GM23338 (cell line): ENCODE data around the gene CLPTM1L. TPM values are rescaled to one million over a fixed set of nuclear protein-coding genes. Genes with fewer than 3 reads are reported as not detected.

Source experiments
- ATAC-seq: fragments of 200-7000 bp; cut with Tn5 transposase; 3 replicates; pipeline ENCODE4 v1.9.1; 2020
- DNase-seq: peaks from one replicate; pipeline ENCODE4 v3.0.0-alpha.2; 2015; ENCODE audit warnings: low spot score
- H2AFZ ChIP-seq: fragments of 200-600 bp; sonication (generic); 2 replicates; pipeline ENCODE4 v1.8.0; 2016; ENCODE audit warnings: antibody characterized with exemption, mild to moderate bottlenecking, moderate library complexity
- H3F3A ChIP-seq: fragments of 200-600 bp; sonication (generic); replicated peaks from 2 replicates; pipeline ENCODE4 v1.8.0; 2017; ENCODE audit warnings: antibody characterized with exemption, mixed run types, low read depth
- H3K27ac ChIP-seq: fragments of 200-600 bp; sonication (generic); 2 replicates; pipeline ENCODE4 v1.6.1; 2016; ENCODE audit warnings: low read depth
- H3K27me3 ChIP-seq: fragments of 200-600 bp; sonication (generic); 2 replicates; pipeline ENCODE4 v1.8.0; 2016; ENCODE audit warnings: mild to moderate bottlenecking, mixed run types, moderate library complexity; ENCODE audit not compliant: insufficient read depth
- H3K36me3 ChIP-seq: fragments of 200-600 bp; sonication (generic); 2 replicates; pipeline ENCODE4 v1.8.0; 2016; ENCODE audit warnings: mild to moderate bottlenecking; ENCODE audit not compliant: insufficient read depth
- H3K4me1 ChIP-seq: fragments of 200-600 bp; sonication (generic); 2 replicates; pipeline ENCODE4 v1.8.0; 2016; ENCODE audit warnings: mild to moderate bottlenecking, moderate library complexity; ENCODE audit not compliant: insufficient read depth
- H3K4me2 ChIP-seq: fragments of 200-600 bp; sonication (generic); 2 replicates; pipeline ENCODE4 v1.7.1; 2017; ENCODE audit warnings: mixed run types
- H3K4me3 ChIP-seq: fragments of 200-600 bp; sonication (generic); 2 replicates; pipeline ENCODE4 v1.6.1; 2016; ENCODE audit warnings: mixed run types
- H3K79me2 ChIP-seq: fragments of 200-600 bp; sonication (generic); replicated peaks from 2 replicates; pipeline ENCODE4 v1.8.0; 2017; ENCODE audit warnings: mild to moderate bottlenecking; ENCODE audit not compliant: insufficient read depth
- H3K9me2 ChIP-seq: fragments of 200-600 bp; sonication (generic); 2 replicates; pipeline ENCODE4 v1.8.0; 2017; ENCODE audit not compliant: insufficient read depth
- H4K20me1 ChIP-seq: fragments of 200-600 bp; sonication (generic); replicated peaks from 2 replicates; pipeline ENCODE4 v1.8.0; 2017; ENCODE audit warnings: mild to moderate bottlenecking; ENCODE audit not compliant: insufficient read depth
- H3K27ac Mint-ChIP-seq: 2 replicates; pipeline ENCODE4 v1.8.0; 2020; ENCODE audit warnings: inconsistent platforms, mild to moderate bottlenecking, moderate library complexity, mixed read lengths
- H3K27me3 Mint-ChIP-seq: 3 replicates; pipeline ENCODE4 v1.8.0; 2022; ENCODE audit warnings: low read depth, mild to moderate bottlenecking, moderate library complexity, mixed read lengths, inconsistent platforms; ENCODE audit not compliant: insufficient read depth, poor library complexity
- H3K36me3 Mint-ChIP-seq: 3 replicates; pipeline ENCODE4 v1.8.0; 2021; ENCODE audit warnings: low read depth, mild to moderate bottlenecking, inconsistent platforms, moderate library complexity, mixed read lengths
- H3K4me1 Mint-ChIP-seq: 3 replicates; pipeline ENCODE4 v1.8.0; 2020; ENCODE audit warnings: mild to moderate bottlenecking, inconsistent platforms, mixed read lengths
- H3K4me3 Mint-ChIP-seq: 3 replicates; pipeline ENCODE4 v1.8.0; 2021; ENCODE audit warnings: moderate library complexity, mild to moderate bottlenecking, inconsistent platforms, mixed read lengths
- H3K9me3 Mint-ChIP-seq: 3 replicates; pipeline ENCODE4 v1.8.0; 2020; ENCODE audit warnings: moderate library complexity, mild to moderate bottlenecking, inconsistent platforms, mixed read lengths
- CREB1 ChIP-seq: fragments of 250-450 bp; sonication (Bioruptor Pico); IDR thresholded peaks from 2 replicates; pipeline ENCODE4 v1.5.0; 2020; ENCODE audit warnings: low read depth, mild to moderate bottlenecking, moderate library complexity
- CTCF ChIP-seq, 2 experiments: fragments of 200-600 bp in 1 of 2; sonication (generic) in 1 of 2; conservative IDR thresholded peaks; 2 replicates each; pipeline versions ENCODE4 v1.5.1 to v1.6.1; 2016 to 2017; ENCODE audit warnings: antibody characterized with exemption in 2 of 2, low read depth in 2 of 2, mild to moderate bottlenecking in 2 of 2, moderate library complexity in 1 of 2
- EZH2 ChIP-seq: fragments of 200-600 bp; sonication (generic); IDR thresholded peaks from one replicate; pipeline ENCODE4 v1.8.0; 2017; ENCODE audit warnings: antibody characterized with exemption, mild to moderate bottlenecking, low read depth; ENCODE audit not compliant: unreplicated experiment
- EZH2phosphoT487 ChIP-seq: fragments of 200-600 bp; sonication (generic); IDR thresholded peaks from one replicate; pipeline ENCODE4 v1.8.1; 2018; ENCODE audit warnings: antibody characterized with exemption; ENCODE audit not compliant: unreplicated experiment
- JUNB ChIP-seq: IDR thresholded peaks from one replicate; pipeline ENCODE4 v1.6.1; 2016; ENCODE audit warnings: antibody characterized with exemption; ENCODE audit not compliant: unreplicated experiment
- NANOG ChIP-seq: IDR thresholded peaks from 2 replicates; pipeline ENCODE4 v1.6.1; 2016; ENCODE audit warnings: antibody characterized with exemption, borderline replicate concordance
- POLR2AphosphoS5 ChIP-seq: IDR thresholded peaks from 2 replicates; pipeline ENCODE4 v1.6.1; 2016; ENCODE audit warnings: antibody characterized with exemption, low read depth
- REST ChIP-seq: IDR thresholded peaks from one replicate; pipeline ENCODE4 v1.6.1; 2018; ENCODE audit warnings: antibody characterized with exemption; ENCODE audit not compliant: unreplicated experiment
- STAT1 ChIP-seq: IDR thresholded peaks from one replicate; pipeline ENCODE4 v1.6.1; 2016; ENCODE audit warnings: antibody characterized with exemption; ENCODE audit not compliant: unreplicated experiment
- ZNF114 ChIP-seq: fragments of 250-450 bp; sonication (Bioruptor Pico); IDR thresholded peaks from 2 replicates; pipeline ENCODE4 v1.5.0; 2020; ENCODE audit warnings: mild to moderate bottlenecking, moderate library complexity
- ZNF331 ChIP-seq: fragments of 250-450 bp; sonication (Bioruptor Pico); IDR thresholded peaks from 2 replicates; pipeline ENCODE4 v1.5.0; 2020; ENCODE audit warnings: low read depth, mild to moderate bottlenecking, moderate library complexity
- polyA plus RNA-seq: library from polyadenylated mRNA; unstranded; fragments of >200 nt; fragmentation: Nextera tagmentation; extraction: Ambion mirVana; gene quantifications from 2 replicates; pipeline ENCODE4 v1.2.1, GENCODE V29; 2016
- total RNA-seq: library from RNA; depleted of rRNA; stranded (reverse); fragments of >200 nt; shearing (Covaris generic); gene quantifications from 2 replicates; pipeline ENCODE4 v1.2.3, GENCODE V29; 2014
- TF ChIP-seq, protein P1 (sequence below): fragments of 250-450 bp; sonication (Bioruptor Pico); IDR thresholded peaks from 2 replicates; pipeline ENCODE4 v1.5.0; 2020; ENCODE audit warnings: mild to moderate bottlenecking, moderate library complexity
- TF ChIP-seq, protein P2 (sequence below): IDR thresholded peaks from 2 replicates; pipeline ENCODE4 v1.6.1; 2016; ENCODE audit warnings: antibody characterized with exemption

Gene CLPTM1L
- total and polyA plus RNA-seq, 2 experiments from 2014 or later: 39.9 to 110 TPM

DNA sequence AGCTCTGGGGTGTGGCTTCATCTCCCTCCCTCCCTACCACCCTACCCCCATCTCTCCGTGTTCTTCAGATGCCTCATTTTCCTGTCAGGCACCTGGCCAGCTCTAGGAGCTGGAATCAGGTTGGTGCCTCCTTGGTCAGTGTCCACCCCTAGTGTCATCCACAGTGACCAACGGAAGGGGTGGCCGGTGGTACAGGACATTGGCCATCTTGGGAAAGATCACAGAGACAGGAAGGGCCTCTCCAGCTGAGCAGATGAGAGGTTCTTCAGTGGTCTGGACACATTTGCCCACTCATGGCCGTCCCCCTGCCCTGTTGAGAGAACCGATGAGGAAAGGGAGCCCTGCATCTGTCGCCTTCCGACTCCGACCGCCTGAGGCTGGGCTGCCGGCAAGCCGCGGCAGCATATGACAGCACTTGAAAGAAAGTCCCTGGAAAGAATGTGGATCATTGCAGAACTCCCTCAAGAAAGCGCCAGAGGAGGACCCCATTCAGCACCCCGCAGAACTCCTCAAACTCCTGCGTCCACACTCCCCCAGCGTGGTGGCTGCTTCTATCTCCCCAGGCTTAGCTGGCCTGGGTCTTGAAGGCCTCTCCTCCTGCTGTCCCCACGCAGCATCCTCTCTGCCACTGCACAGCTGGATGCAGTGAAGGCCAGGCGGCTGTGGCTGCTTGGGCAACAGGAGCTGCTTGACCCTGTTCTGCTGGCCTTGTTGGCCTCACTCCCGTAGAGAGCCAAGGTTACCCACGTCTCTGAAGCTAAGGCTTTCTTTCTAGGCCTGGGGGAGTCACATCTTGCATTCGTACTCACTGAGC lies 1.9 kb upstream of the CLPTM1L start:
- Histone ChIP-seq H3K79me2 (peaks cover 13% of the 10 kb centered on the region), H4K20me1 (peaks cover 10% of the 10 kb centered on the region; the same call in 1 of the 2 replicates), H3K36me3 (no peaks in the 10 kb centered on the region), H3F3A (no peaks in the 10 kb centered on the region), H3K9me2 (no peaks in the 10 kb centered on the region), H3K4me2 (no peak overlapping the region), H2AFZ (no peak overlapping the region), H3K27me3 (no peaks in the 10 kb centered on the region), H3K4me3 (no peak overlapping the region), H3K4me1 (peaks cover 11% of the 10 kb centered on the region), H3K27ac (no peak overlapping the region)
- Mint-ChIP-seq H3K4me1 (peaks cover 16% of the 10 kb centered on the region), H3K9me3 (no peaks in the 10 kb centered on the region; the same call in 2 of the 3 replicates), H3K36me3 (peaks cover 23% of the 10 kb centered on the region), H3K27me3 (peaks cover 3% of the 10 kb centered on the region), H3K27ac (no peak overlapping the region), H3K4me3 (peak overlapping the region; percentile 77)
- ATAC-seq (no peak), DNase-seq (no peak)
- no peak for TF ChIP-seq EZH2
- no peak for TF ChIP-seq CTCF (conservative IDR thresholded peaks at IDR 0.05; ENCODE audit: low read depth in 2 of 2)
- no peak for TF ChIP-seq ZNF114
- no peak for TF ChIP-seq STAT1
- no peak for TF ChIP-seq POLR2AphosphoS5
- TF ChIP-seq, protein P1, sequence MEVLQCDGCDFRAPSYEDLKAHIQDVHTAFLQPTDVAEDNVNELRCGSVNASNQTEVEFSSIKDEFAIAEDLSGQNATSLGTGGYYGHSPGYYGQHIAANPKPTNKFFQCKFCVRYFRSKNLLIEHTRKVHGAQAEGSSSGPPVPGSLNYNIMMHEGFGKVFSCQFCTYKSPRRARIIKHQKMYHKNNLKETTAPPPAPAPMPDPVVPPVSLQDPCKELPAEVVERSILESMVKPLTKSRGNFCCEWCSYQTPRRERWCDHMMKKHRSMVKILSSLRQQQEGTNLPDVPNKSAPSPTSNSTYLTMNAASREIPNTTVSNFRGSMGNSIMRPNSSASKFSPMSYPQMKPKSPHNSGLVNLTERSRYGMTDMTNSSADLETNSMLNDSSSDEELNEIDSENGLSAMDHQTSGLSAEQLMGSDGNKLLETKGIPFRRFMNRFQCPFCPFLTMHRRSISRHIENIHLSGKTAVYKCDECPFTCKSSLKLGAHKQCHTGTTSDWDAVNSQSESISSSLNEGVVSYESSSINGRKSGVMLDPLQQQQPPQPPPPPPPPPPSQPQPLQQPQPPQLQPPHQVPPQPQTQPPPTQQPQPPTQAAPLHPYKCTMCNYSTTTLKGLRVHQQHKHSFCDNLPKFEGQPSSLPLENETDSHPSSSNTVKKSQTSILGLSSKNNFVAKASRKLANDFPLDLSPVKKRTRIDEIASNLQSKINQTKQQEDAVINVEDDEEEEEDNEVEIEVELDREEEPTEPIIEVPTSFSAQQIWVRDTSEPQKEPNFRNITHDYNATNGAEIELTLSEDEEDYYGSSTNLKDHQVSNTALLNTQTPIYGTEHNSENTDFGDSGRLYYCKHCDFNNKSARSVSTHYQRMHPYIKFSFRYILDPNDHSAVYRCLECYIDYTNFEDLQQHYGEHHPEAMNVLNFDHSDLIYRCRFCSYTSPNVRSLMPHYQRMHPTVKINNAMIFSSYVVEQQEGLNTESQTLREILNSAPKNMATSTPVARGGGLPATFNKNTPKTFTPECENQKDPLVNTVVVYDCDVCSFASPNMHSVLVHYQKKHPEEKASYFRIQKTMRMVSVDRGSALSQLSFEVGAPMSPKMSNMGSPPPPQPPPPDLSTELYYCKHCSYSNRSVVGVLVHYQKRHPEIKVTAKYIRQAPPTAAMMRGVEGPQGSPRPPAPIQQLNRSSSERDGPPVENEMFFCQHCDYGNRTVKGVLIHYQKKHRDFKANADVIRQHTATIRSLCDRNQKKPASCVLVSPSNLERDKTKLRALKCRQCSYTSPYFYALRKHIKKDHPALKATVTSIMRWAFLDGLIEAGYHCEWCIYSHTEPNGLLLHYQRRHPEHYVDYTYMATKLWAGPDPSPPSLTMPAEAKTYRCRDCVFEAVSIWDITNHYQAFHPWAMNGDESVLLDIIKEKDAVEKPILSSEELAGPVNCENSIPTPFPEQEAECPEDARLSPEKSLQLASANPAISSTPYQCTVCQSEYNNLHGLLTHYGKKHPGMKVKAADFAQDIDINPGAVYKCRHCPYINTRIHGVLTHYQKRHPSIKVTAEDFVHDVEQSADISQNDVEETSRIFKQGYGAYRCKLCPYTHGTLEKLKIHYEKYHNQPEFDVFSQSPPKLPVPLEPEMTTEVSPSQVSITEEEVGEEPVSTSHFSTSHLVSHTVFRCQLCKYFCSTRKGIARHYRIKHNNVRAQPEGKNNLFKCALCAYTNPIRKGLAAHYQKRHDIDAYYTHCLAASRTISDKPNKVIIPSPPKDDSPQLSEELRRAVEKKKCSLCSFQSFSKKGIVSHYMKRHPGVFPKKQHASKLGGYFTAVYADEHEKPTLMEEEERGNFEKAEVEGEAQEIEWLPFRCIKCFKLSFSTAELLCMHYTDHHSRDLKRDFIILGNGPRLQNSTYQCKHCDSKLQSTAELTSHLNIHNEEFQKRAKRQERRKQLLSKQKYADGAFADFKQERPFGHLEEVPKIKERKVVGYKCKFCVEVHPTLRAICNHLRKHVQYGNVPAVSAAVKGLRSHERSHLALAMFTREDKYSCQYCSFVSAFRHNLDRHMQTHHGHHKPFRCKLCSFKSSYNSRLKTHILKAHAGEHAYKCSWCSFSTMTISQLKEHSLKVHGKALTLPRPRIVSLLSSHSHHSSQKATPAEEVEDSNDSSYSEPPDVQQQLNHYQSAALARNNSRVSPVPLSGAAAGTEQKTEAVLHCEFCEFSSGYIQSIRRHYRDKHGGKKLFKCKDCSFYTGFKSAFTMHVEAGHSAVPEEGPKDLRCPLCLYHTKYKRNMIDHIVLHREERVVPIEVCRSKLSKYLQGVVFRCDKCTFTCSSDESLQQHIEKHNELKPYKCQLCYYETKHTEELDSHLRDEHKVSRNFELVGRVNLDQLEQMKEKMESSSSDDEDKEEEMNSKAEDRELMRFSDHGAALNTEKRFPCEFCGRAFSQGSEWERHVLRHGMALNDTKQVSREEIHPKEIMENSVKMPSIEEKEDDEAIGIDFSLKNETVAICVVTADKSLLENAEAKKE (CRISPR knock-in tag): no peak
- TF ChIP-seq JUNB: no peak
- TF ChIP-seq NANOG: no peak
- no peak for TF ChIP-seq CREB1 (CRISPR knock-in tag)
- TF ChIP-seq REST: no peak
- TF ChIP-seq EZH2phosphoT487: no peak
- no peak for TF ChIP-seq ZNF331
- TF ChIP-seq, protein P2, sequence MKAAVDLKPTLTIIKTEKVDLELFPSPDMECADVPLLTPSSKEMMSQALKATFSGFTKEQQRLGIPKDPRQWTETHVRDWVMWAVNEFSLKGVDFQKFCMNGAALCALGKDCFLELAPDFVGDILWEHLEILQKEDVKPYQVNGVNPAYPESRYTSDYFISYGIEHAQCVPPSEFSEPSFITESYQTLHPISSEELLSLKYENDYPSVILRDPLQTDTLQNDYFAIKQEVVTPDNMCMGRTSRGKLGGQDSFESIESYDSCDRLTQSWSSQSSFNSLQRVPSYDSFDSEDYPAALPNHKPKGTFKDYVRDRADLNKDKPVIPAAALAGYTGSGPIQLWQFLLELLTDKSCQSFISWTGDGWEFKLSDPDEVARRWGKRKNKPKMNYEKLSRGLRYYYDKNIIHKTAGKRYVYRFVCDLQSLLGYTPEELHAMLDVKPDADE: no peak
